ENCODE measurements around the gene KRTAP27-1.
A peak's percentile ranks its signal among the peaks of the same experiment; 100 is the strongest.

The KRTAP27-1 gene

DNA sequence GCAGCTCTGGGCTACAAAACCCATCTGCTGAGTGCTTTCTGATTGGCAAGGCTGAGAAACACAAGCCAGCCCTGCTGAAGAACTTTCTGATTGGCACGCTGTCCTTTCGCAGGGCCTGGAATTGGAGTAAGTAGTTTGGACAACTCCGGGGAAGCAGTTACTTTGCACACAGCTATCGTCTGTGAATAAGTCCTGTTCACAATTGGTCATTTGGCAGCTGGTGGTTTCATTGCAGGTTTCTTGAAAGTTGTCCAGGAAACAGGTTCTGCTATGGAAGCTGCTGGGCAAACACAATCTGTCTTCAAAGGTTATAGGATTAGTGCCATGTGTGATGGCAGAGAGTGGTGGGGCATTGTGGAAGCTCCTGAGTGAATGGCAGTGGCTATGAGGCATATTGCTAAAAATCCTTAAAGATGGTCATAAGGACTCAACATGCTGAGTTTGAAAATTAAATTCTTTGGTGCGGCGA is at the start of gene KRTAP27-1:
Gene KRTAP27-1 (minus strand): TSS at position 419 of the 469 bp plus-strand sequence. CDS start 26 bp downstream, at position 393.
- Mint-ChIP-seq H3K9me3 (no peaks in the 10 kb centered on the region), H3K36me3 (ENCODE audit: low read depth) (no peaks in the 10 kb centered on the region), H3K27me3 (no peaks in the 10 kb centered on the region), H3K4me3 (no peak within 1 kb of the TSS), H3K27ac (no peak within 1 kb of the TSS), H3K4me1 (no peaks in the 10 kb centered on the region)
- ATAC-seq (no peak), DNase-seq (no peak)

- Mint-ChIP-seq H3K4me3 (no peak overlapping the region), H3K36me3 (ENCODE audit: low read depth) (no peaks in the 10 kb centered on the region), H3K9me3 (no peaks in the 10 kb centered on the region), H3K27ac (no peak overlapping the region), H3K4me1 (no peaks in the 10 kb centered on the region), H3K27me3 (peaks cover 2% of the 10 kb centered on the region)
- ATAC-seq (no peak), DNase-seq (no peak)
These were observed 44.7 kb upstream of the KRTAP27-1 start for GRCh38 chr21:30382201-30382600.

DNA sequence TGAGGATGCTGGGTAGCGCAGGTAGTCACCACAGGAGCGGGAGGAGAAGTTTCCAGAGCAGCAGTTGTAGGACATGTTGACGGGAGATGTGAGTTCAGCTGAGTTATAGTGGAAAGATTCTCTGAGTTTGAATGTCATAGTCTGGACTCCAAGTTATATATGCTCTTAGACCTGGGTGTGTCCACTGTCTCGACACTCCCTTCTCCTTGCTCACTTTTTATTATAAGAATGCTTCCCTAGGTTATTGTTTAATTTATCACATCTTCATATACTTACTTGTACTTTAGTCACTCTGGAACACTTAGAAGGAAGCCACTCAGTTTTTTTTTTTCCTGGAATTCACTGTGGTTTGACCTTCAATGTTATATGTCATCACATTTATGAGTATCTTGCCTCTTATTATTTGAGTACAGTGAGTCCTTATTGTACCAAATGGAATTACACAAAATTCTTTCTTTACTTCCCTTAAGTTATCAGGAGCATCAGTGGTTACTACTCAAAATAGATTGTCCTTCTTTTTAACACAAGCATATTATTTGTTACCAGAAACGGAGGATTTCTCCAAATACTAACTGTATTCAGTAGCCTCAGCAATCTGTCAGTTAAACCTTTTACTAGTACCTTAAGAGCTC is 34.8 kb upstream of the KRTAP27-1 start, which contains the start of gene KRTAP13-2:
Gene KRTAP13-2 (minus strand): TSS at position 133 of the 632 bp plus-strand sequence. CDS start 58 bp downstream, at position 75.
- H3K27me3 Mint-ChIP-seq, result peaks cover 2% of the 10 kb centered on the region
- no peak within 1 kb of the TSS for H3K27ac Mint-ChIP-seq
- H3K4me1 Mint-ChIP-seq, result no peaks in the 10 kb centered on the region
- ATAC-seq (no peak), DNase-seq (no peak)
- H3K36me3 Mint-ChIP-seq (ENCODE audit: low read depth), result no peaks in the 10 kb centered on the region
- H3K9me3 Mint-ChIP-seq, result no peaks in the 10 kb centered on the region
- no peak within 1 kb of the TSS for H3K4me3 Mint-ChIP-seq

DNA sequence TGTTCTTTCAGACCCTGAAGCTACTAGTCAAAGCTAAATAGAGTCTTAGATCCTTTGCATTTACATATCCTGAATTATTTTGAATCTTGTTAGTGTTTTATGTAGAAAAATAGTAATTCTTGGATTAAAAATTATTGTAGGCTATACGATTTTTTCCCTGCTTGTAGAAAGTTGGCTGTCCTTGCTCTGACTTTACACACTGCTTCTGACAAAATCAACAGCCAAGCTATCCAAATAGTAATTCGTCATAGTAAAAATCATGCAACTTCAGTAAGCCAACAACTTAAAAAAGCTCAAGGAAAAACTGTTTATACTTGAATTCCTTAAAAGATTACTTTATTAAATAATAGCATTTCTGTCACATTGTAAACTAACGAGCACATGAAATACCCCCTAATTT is 18.4 kb upstream of the KRTAP27-1 start:
- DNase-seq (no peak), ATAC-seq (no peak)
- H3K9me3 Mint-ChIP-seq, result no peaks in the 10 kb centered on the region
- H3K4me3 Mint-ChIP-seq, result no peak overlapping the region
- no peak overlapping the region for H3K27ac Mint-ChIP-seq
- H3K4me1 Mint-ChIP-seq, result no peaks in the 10 kb centered on the region
- H3K27me3 Mint-ChIP-seq, result no peaks in the 10 kb centered on the region
- no peaks in the 10 kb centered on the region for H3K36me3 Mint-ChIP-seq (ENCODE audit: low read depth)

DNA sequence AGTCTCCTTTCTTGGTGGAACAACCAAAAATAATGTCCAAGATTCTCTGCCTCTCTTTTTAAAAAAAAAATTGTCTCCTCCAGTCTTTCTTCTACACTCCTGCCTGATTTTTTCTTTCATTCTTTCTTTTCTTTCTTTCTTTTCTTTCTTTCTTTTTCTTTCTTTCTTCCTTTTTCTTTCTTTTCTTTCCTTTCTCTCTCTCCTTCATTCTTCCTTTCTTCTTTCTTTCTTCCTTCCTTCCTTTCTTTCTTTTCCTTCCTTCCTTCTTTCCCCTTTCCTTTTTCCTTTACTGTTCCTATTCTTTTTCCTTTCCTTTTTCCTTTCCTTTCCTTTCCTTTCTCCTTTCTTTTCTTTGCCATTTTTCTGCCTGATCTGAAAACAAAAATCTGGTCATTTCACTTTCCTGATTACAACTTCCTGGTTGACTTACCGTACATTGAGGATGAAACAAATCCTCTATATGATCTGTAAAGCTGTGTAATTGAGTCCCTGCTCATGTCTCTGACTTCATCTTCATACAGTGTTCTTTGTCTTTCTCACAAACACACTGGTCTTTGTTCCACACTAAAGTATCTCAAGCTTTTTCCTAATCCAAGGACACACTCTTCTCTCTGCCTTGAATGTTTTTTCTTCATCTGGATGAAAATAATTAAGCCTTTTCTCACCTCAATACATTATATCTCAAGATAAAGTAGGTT is 17.0 kb upstream of the KRTAP27-1 start:
- Mint-ChIP-seq H3K4me1 (no peaks in the 10 kb centered on the region), H3K27ac (no peak overlapping the region), H3K27me3 (no peaks in the 10 kb centered on the region), H3K9me3 (no peaks in the 10 kb centered on the region), H3K4me3 (no peak overlapping the region), H3K36me3 (ENCODE audit: low read depth) (no peaks in the 10 kb centered on the region)
- no peak for ATAC-seq
- DNase-seq, result no peak

- H3K9me3 Mint-ChIP-seq, result no peaks in the 10 kb centered on the region
These were observed 14.0 kb upstream of the KRTAP27-1 start for GRCh38 chr21:30351534-30351933.

GRCh38 chr21:30349572-30349971 is 12.1 kb upstream of the KRTAP27-1 start:
- no peaks in the 10 kb centered on the region for H3K27me3 Mint-ChIP-seq
- no peaks in the 10 kb centered on the region for H3K4me1 Mint-ChIP-seq
- ATAC-seq, result no peak
- no peak for DNase-seq
- no peak overlapping the region for H3K4me3 Mint-ChIP-seq
- H3K9me3 Mint-ChIP-seq, result no peaks in the 10 kb centered on the region
- no peaks in the 10 kb centered on the region for H3K36me3 Mint-ChIP-seq (ENCODE audit: low read depth)
- no peak overlapping the region for H3K27ac Mint-ChIP-seq

More at GRCh38 chr21:30351534-30351933, 14.0 kb upstream of the KRTAP27-1 start:
- Mint-ChIP-seq H3K4me3 (no peak overlapping the region), H3K4me1 (no peaks in the 10 kb centered on the region), H3K27me3 (no peaks in the 10 kb centered on the region), H3K27ac (no peak overlapping the region), H3K36me3 (ENCODE audit: low read depth) (no peaks in the 10 kb centered on the region)
- no peak for ATAC-seq
- no peak for DNase-seq

GRCh38 chr21:30348506-30348905 is 11.0 kb upstream of the KRTAP27-1 start, which contains the start of gene KRTAP23-1:
TSS of gene KRTAP23-1 (minus strand) at chr21:30348606. CDS start at chr21:30348606, 0 bp downstream.
- Mint-ChIP-seq H3K4me1 (no peaks in the 10 kb centered on the region), H3K9me3 (no peaks in the 10 kb centered on the region), H3K27me3 (no peaks in the 10 kb centered on the region), H3K4me3 (no peak within 1 kb of the TSS), H3K27ac (no peak within 1 kb of the TSS), H3K36me3 (ENCODE audit: low read depth) (no peaks in the 10 kb centered on the region)
- no peak for DNase-seq
- ATAC-seq, result no peak

GRCh38 chr21:30345014-30345413 is 7.5 kb upstream of the KRTAP27-1 start:
- Mint-ChIP-seq H3K4me3 (no peak overlapping the region), H3K9me3 (no peaks in the 10 kb centered on the region), H3K27ac (no peak overlapping the region), H3K27me3 (no peaks in the 10 kb centered on the region), H3K36me3 (ENCODE audit: low read depth) (no peaks in the 10 kb centered on the region), H3K4me1 (no peaks in the 10 kb centered on the region)
- DNase-seq, result no peak
- ATAC-seq, result no peak

GRCh38 chr21:30340714-30341573 is 3.5 kb upstream of the KRTAP27-1 start:
- peak; percentile 29 for DNase-seq
- no peaks in the 10 kb centered on the region for H3K36me3 Mint-ChIP-seq (ENCODE audit: low read depth)
- no peaks in the 10 kb centered on the region for H3K27me3 Mint-ChIP-seq

DNA sequence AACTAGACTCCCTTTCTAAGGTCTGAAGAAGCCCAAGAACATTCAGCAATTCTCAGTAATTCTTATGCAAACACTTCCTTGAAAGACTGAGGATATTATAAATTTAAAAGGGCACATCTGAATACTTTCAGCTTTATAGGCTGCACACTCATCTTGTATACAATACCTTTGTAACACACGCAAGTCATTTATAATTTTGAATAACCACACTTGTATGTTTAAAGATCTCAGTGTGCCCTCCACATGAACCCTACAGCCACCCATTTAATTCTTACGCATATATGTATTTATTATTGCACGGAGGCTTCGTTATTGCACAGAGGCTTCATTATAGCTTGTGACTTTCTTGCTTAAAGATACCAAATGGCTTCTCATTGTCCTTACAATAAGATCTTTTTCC is 1.2 kb upstream of the KRTAP27-1 start:
- no peak overlapping the region for H3K27ac Mint-ChIP-seq
- ATAC-seq (no peak), DNase-seq (no peak)
- H3K36me3 Mint-ChIP-seq (ENCODE audit: low read depth), result no peaks in the 10 kb centered on the region
- no peaks in the 10 kb centered on the region for H3K4me1 Mint-ChIP-seq
- H3K27me3 Mint-ChIP-seq, result no peaks in the 10 kb centered on the region
- no peaks in the 10 kb centered on the region for H3K9me3 Mint-ChIP-seq
- no peak overlapping the region for H3K4me3 Mint-ChIP-seq

More at GRCh38 chr21:30340714-30341573, 3.5 kb upstream of the KRTAP27-1 start:
- Mint-ChIP-seq H3K9me3 (no peaks in the 10 kb centered on the region), H3K4me3 (no peak overlapping the region), H3K4me1 (no peaks in the 10 kb centered on the region), H3K27ac (no peak overlapping the region)
- no peak for ATAC-seq

- no peak for DNase-seq
- H3K27ac Mint-ChIP-seq, result no peak overlapping the region
- no peaks in the 10 kb centered on the region for H3K9me3 Mint-ChIP-seq
- H3K4me1 Mint-ChIP-seq, result no peaks in the 10 kb centered on the region
- no peaks in the 10 kb centered on the region for H3K36me3 Mint-ChIP-seq (ENCODE audit: low read depth)
- H3K27me3 Mint-ChIP-seq, result no peaks in the 10 kb centered on the region
- ATAC-seq, result no peak
- no peak overlapping the region for H3K4me3 Mint-ChIP-seq
These were observed 278 bp upstream of the KRTAP27-1 start for GRCh38 chr21:30337772-30338171.

- H3K4me1 Mint-ChIP-seq, result no peaks in the 10 kb centered on the region
- H3K27ac Mint-ChIP-seq, result no peak overlapping the region
- no peaks in the 10 kb centered on the region for H3K27me3 Mint-ChIP-seq
- H3K36me3 Mint-ChIP-seq (ENCODE audit: low read depth), result no peaks in the 10 kb centered on the region
- DNase-seq (no peak), ATAC-seq (no peak)
- no peak overlapping the region for H3K4me3 Mint-ChIP-seq
- H3K9me3 Mint-ChIP-seq, result no peaks in the 10 kb centered on the region
These were observed 898 bp downstream of the KRTAP27-1 start for GRCh38 chr21:30336596-30336995.

DNA sequence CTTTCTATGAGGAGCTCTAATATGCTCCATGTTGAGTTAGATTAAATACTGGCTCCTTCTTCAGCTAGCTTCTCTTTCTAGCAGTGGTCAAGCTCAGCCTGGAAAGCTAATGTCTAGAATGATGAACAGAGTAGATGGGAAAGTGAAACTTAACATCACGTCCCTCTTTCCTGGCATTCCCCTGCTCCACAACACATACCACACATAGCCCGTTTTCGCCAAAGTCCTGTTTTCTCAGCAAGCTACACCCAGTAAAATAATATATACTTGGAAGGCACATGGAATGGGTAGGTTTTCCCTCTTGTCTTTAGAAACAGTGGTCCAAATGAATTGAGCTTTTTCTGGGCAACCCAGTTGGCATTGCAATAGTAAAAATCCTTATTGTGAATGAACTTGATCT is 3.8 kb downstream of the KRTAP27-1 start:
- H3K36me3 Mint-ChIP-seq (ENCODE audit: low read depth), result no peaks in the 10 kb centered on the region
- no peaks in the 10 kb centered on the region for H3K4me1 Mint-ChIP-seq
- ATAC-seq (no peak), DNase-seq (no peak)
- no peak overlapping the region for H3K4me3 Mint-ChIP-seq
- no peak overlapping the region for H3K27ac Mint-ChIP-seq
- H3K9me3 Mint-ChIP-seq, result no peaks in the 10 kb centered on the region
- no peaks in the 10 kb centered on the region for H3K27me3 Mint-ChIP-seq
